HG02759 (cell line): ENCODE results near the gene ONECUT1.

Experiments
- ATAC-seq: cut with Tn5 transposase; IDR thresholded peaks from one replicate; pipeline ENCODE4 v1.9.1; 2021; ENCODE audit warnings: mild to moderate bottlenecking, moderate library complexity; ENCODE audit not compliant: unreplicated experiment

ONECUT1 gene

GRCh38 chr15:52783929-52784798 is 6.0 kb downstream of the ONECUT1 start:
- ATAC-seq = peak; percentile 40

GRCh38 chr15:52783191-52783829 is 6.8 kb downstream of the ONECUT1 start:
- no peak for ATAC-seq

DNA sequence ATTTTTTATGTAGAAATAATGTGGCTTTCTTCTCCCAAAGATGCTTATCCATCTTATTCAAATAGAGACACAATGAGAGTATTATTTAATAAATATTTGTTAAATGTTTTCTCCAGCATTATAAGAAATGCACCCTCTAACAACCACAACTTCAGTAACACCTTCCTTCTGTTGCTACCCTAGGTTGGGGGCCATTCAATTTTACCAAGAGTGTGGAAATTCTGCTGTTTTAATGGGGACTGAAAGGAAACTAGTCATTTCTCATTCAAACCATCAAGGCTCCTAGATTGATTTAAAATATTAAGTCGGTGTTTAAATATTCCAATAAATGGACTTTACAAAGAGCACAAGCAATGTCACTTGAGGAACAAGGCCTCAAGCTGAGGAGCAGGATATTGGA is 7.6 kb downstream of the ONECUT1 start:
- ATAC-seq = no peak

DNA sequence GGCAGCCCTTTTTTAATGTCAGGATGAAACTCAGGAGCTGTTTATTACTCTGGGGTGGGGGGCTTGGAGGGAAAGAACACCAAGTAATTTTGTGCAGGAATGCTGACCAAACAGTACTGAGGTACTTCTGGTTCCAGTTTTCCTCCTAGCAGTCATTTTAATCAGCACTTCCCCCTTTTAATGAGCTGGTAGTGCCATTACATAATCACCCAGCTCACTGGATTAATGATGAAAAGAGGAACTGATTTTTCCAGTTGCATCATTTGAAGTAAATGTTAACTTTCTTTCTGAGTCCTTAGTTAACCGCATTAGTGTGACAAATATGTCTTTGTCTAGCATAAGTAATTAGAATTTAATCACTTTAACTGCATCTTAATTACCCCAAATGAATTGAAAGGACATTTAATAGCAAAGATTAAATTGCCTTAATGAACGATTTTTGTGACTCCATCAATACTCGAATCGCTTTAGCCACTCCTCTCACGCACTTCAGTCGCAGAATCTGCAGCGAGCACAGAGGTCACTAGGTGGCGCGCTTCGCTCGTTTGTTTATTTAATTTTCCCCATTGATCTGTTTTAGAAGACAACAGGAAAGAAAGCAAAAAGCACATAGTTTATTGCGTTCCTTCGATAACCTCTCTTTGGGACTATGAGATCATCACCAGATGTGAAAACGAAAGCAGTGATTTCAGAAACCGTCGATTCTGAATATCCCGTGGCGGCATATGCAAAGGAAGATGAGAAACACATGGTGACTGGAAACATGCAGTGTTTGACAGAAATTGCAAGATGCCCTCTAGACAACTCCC is 9.8 kb downstream of the ONECUT1 start:
- peak; percentile 70 for ATAC-seq

DNA sequence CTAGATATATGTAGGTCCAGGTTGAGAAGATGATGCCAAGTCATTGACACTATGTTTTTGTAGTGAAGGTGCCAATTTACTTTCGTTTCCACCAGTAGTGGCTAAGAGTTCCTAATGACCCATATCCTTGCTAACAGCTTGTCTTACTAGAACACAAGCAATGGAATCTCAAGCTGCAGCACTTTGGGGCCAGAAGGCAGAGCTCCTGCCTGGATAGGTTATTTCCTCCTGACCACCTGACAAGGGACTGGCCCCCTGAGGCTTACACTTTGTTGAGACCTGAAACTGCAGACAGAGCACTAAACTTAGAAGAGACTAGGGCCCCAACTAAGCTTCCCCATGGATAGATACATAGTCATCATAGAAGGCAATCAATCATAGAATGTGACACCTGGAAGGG is 11.7 kb downstream of the ONECUT1 start:
- ATAC-seq = no peak

DNA sequence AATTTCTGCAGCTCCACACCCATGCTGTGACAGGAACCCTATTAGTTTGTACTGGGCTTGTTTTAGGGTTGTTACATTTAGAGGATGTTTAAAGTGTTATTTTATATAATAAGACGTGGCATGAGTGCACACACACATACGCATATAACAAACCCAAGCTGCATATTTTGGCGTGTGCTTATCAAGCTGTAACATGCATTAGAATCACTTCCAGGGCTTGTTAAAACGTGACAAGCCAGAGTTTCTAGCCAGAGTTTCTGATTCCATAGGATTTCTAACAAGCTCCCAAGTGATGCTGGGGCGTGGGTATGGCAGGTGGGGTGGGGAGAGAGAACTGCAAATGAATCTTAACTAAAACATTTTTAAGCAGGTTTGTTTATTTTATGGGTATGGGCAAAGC is 17.4 kb downstream of the ONECUT1 start:
- no peak for ATAC-seq

DNA sequence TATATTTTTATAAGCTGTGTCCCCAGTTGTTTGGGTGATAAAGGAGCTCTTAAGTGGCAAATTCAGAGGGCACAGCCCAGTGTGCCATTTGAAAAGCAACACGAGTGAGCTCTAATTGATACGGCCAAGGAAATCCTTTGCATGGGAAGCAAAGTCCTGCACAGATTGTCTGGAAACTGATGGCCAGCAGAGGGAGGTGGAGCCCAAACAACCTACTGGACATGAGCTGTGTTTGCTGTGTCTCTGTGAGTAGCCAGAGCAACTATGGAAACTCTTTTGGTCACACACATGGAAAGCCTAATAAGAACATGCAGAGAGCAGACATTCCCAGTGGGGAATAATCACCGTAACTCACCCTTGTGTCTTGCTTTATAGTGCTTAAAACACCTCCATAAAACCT is 24.4 kb downstream of the ONECUT1 start:
- ATAC-seq = no peak

GRCh38 chr15:52764731-52765130 is 25.4 kb downstream of the ONECUT1 start:
- no peak for ATAC-seq

- ATAC-seq = no peak
Observed at GRCh38 chr15:52762621-52763020, 27.5 kb downstream of the ONECUT1 start.

DNA sequence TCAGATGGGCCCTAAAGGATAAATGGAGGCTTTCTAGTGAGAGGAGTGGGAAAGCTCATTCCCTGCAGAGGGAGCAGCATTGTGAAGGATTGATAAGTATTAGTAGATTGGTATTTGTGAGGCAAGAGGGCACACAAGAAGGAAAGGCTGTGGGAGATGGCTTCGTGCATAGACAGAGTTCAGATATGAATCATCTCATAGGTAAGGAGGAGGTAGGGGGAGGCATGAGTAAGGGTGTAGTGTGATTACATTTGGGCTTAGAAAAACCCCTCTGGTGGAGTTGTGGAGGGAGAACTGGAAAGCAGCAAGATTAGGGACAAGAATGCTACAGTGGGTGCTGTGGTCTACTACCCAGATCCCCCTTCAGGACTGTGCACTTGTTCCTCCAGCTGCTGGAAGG is 29.6 kb downstream of the ONECUT1 start:
- peak; percentile 44 for ATAC-seq

DNA sequence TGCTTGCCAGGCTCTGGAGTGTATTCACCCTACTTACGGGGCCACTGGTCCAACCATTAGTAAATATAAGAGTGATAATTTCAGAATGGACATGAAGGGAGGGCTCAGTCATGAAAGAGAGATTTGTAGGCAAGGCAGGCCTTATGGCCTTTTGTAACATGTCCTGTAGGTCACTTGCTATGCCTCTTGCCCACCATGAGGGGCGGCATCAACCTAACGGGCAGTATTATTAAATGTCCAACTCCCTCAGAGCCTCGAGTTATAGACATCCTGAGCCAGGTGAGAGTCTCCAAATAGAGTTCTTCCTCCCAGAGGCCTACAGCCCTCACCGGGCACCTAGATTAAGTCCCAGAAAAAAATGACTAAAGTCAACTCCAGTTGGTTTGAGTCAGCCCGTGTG is 30.2 kb downstream of the ONECUT1 start:
- ATAC-seq = no peak

- ATAC-seq = no peak
Observed at GRCh38 chr15:52757496-52757895, 32.6 kb downstream of the ONECUT1 start.

- no peak for ATAC-seq
Observed at GRCh38 chr15:52751522-52751921, 38.6 kb downstream of the ONECUT1 start.

DNA sequence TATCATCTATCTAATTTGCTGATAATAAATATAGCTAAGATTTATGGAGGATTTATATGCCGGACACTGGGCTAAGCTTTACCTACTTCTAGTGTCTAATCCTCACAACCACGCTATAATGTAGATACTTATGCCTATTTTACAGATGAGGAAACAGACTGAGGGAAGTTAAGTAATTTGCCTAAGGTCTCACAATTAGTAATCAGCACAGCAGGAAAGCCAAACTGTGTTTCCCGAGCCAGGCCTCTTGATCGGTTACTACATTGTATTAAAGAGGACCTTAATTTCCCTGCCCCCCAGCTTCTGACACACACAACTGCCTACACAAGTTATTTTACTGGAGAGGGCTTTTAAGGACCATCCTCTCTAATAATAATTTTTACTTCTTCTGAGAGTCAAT is 40.9 kb downstream of the ONECUT1 start:
- peak; percentile 70 for ATAC-seq

GRCh38 chr15:52746162-52746757 is 43.9 kb downstream of the ONECUT1 start:
- ATAC-seq = no peak

DNA sequence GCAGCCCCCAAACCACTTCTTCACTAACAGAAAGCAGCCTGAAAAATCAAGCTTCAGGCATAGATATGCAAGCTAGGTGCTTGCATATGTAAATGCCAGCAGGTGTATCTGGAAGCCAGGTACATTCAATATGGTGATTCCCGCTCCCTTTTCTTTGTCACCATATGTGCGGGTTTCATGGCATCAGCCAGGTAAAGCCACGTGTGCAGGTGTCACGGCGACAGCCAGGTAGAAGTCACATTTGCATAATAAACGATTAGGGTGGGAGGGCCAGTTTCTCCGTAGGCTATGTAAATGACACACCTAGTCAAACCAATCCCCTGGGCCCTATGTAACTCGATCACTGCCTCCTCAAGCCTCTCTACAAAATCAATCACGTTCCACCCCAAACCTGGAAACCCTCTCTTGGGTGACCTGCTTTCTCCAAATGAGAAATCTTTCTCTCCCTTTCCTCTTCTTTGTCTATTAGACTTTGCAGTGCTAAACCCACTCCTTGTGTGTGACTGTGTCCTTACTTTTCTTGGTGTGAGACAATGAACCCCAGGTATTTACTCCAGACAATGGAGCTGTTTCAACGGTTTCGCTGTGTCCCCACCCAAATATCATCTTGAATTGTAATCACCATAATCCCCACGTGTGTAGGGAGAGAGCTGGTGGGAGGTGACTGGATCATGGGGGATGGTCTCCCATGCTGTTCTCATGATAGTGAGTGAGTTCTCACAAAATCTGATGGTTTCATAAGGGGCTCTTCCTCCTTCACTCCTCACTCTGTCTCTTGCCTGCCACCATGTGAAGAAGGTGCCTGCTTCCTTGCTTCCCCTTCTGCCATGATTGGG is 44.6 kb downstream of the ONECUT1 start:
- ATAC-seq = no peak

DNA sequence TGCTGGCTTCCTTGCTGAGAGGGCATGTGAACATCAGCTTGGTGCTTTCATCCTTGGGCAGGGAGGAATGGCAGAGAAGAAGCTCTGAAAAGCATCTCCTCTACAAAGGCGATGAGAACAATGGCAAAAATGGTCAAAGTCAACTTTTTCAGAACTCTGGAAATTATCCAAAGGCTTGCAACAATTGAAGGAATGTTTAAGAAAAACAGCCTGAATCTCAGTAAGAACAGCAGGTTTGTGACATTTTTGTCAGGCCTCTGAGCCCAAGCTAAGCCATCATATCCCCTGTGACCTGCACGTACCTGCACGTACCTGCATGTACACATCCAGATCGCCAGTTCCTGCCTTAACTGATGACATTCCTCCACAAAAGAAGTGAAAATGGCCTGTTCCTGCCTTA is 51.8 kb downstream of the ONECUT1 start:
- ATAC-seq = no peak

GRCh38 chr15:52737720-52738119 is 52.4 kb downstream of the ONECUT1 start:
- no peak for ATAC-seq

- ATAC-seq = peak; percentile 86
Observed at GRCh38 chr15:52735231-52736089, 54.7 kb downstream of the ONECUT1 start.
